HEK293 (cell line): ENCODE results near the gene OR4E2.

Experiments used
- GFI1B ChIP-seq: fragments of 450-650 bp; formaldehyde crosslinking; IDR thresholded peaks from 2 replicates; pipeline ENCODE4 v1.5.1; 2016; ENCODE audit warnings: missing biosample characterization, missing genetic modification characterization
- GLI2 ChIP-seq: fragments of 450-650 bp; formaldehyde crosslinking; IDR thresholded peaks from 2 replicates; pipeline ENCODE4; 2017; ENCODE audit warnings: missing biosample characterization, missing genetic modification characterization, low read depth, borderline replicate concordance
- KLF1 ChIP-seq: fragments of 450-650 bp; formaldehyde crosslinking; IDR thresholded peaks from 2 replicates; pipeline ENCODE4 v1.5.1; 2016; ENCODE audit warnings: missing biosample characterization, missing genetic modification characterization
- KLF16 ChIP-seq: fragments of 450-650 bp; formaldehyde crosslinking; IDR thresholded peaks from 2 replicates; pipeline ENCODE4 v1.5.1; 2017; ENCODE audit warnings: missing biosample characterization, missing genetic modification characterization
- KLF8 ChIP-seq: fragments of 450-650 bp; formaldehyde crosslinking; IDR thresholded peaks from 2 replicates; pipeline ENCODE4 v1.5.1; 2016; ENCODE audit warnings: missing biosample characterization, missing genetic modification characterization
- SALL2 ChIP-seq: fragments of 450-650 bp; formaldehyde crosslinking; IDR thresholded peaks from 2 replicates; pipeline ENCODE4 v1.5.0; 2017; ENCODE audit warnings: missing biosample characterization, mild to moderate bottlenecking, missing genetic modification characterization, borderline replicate concordance
- SETDB1 ChIP-seq: IDR thresholded peaks from one replicate; pipeline ENCODE4 v1.6.1; 2017; ENCODE audit warnings: mild to moderate bottlenecking, low read length, moderate library complexity, mixed read lengths; ENCODE audit not compliant: insufficient read length
- TSHZ1 ChIP-seq: fragments of 450-650 bp; formaldehyde crosslinking; IDR thresholded peaks from 2 replicates; pipeline ENCODE4 v1.5.1; 2016; ENCODE audit warnings: missing biosample characterization, missing genetic modification characterization, borderline replicate concordance
- ZIC2 ChIP-seq: fragments of 450-650 bp; formaldehyde crosslinking; IDR thresholded peaks from 2 replicates; pipeline ENCODE4 v1.5.1; 2016; ENCODE audit warnings: missing biosample characterization, missing genetic modification characterization
- ZNF138 ChIP-seq: fragments of 450-650 bp; formaldehyde crosslinking; IDR thresholded peaks from 2 replicates; pipeline ENCODE4 v1.5.1; 2016; ENCODE audit warnings: missing biosample characterization, missing genetic modification characterization, borderline replicate concordance
- ZNF16 ChIP-seq: fragments of 450-650 bp; formaldehyde crosslinking; IDR thresholded peaks from 2 replicates; pipeline ENCODE4 v1.5.1; 2016; ENCODE audit warnings: low read depth, missing biosample characterization, missing genetic modification characterization
- ZNF211 ChIP-seq: fragments of 450-650 bp; formaldehyde crosslinking; IDR thresholded peaks from 2 replicates; pipeline ENCODE4 v1.5.1; 2016; ENCODE audit warnings: low read depth, missing biosample characterization, missing genetic modification characterization
- ZNF302 ChIP-seq: fragments of 450-650 bp; formaldehyde crosslinking; IDR thresholded peaks from 2 replicates; pipeline ENCODE4 v1.5.1; 2016; ENCODE audit warnings: missing biosample characterization, missing genetic modification characterization, low read depth
- ZNF391 ChIP-seq: fragments of 450-650 bp; formaldehyde crosslinking; IDR thresholded peaks from 2 replicates; pipeline ENCODE4 v1.5.1; 2016; ENCODE audit warnings: low read depth, missing biosample characterization, missing genetic modification characterization, borderline replicate concordance
- ZNF404 ChIP-seq: fragments of 450-650 bp; formaldehyde crosslinking; IDR thresholded peaks from 2 replicates; pipeline ENCODE4 v1.5.1; 2017; ENCODE audit warnings: missing biosample characterization, missing genetic modification characterization
- ZNF416 ChIP-seq: fragments of 450-650 bp; formaldehyde crosslinking; IDR thresholded peaks from 2 replicates; pipeline ENCODE4 v1.5.1; 2016; ENCODE audit warnings: missing biosample characterization, missing genetic modification characterization
- ZNF48 ChIP-seq: fragments of 450-650 bp; formaldehyde crosslinking; IDR thresholded peaks from 2 replicates; pipeline ENCODE4 v1.5.1; 2016; ENCODE audit warnings: missing biosample characterization, missing genetic modification characterization
- ZNF514 ChIP-seq: fragments of 450-650 bp; formaldehyde crosslinking; IDR thresholded peaks from 2 replicates; pipeline ENCODE4 v1.5.1; 2016; ENCODE audit warnings: missing biosample characterization, missing genetic modification characterization
- ZNF518A ChIP-seq: fragments of 450-650 bp; formaldehyde crosslinking; conservative IDR thresholded peaks from 2 replicates; pipeline ENCODE4 v1.5.1; 2016; ENCODE audit warnings: low read depth, missing biosample characterization, missing genetic modification characterization
- ZNF548 ChIP-seq: fragments of 450-650 bp; formaldehyde crosslinking; IDR thresholded peaks from 2 replicates; pipeline ENCODE4 v1.5.1; 2016; ENCODE audit warnings: missing biosample characterization, missing genetic modification characterization
- ZNF555 ChIP-seq: fragments of 450-650 bp; formaldehyde crosslinking; conservative IDR thresholded peaks from 2 replicates; pipeline ENCODE4 v1.5.1; 2017; ENCODE audit warnings: missing biosample characterization, mild to moderate bottlenecking, missing genetic modification characterization, inconsistent platforms
- ZNF654 ChIP-seq: fragments of 450-650 bp; formaldehyde crosslinking; IDR thresholded peaks from 2 replicates; pipeline ENCODE4 v1.5.1; 2016; ENCODE audit warnings: low read depth, missing biosample characterization, missing genetic modification characterization
- ZNF670 ChIP-seq: fragments of 450-650 bp; formaldehyde crosslinking; IDR thresholded peaks from 2 replicates; pipeline ENCODE4 v1.5.1; 2016; ENCODE audit warnings: missing biosample characterization, missing genetic modification characterization, low read depth
- ZNF792 ChIP-seq: fragments of 450-650 bp; formaldehyde crosslinking; IDR thresholded peaks from 2 replicates; pipeline ENCODE4 v1.5.1; 2016; ENCODE audit warnings: missing biosample characterization, missing genetic modification characterization
- ZSCAN23 ChIP-seq: fragments of 450-650 bp; formaldehyde crosslinking; IDR thresholded peaks from 2 replicates; pipeline ENCODE4 v1.5.1; 2016; ENCODE audit warnings: missing biosample characterization, missing genetic modification characterization
- TF ChIP-seq, protein P1 (sequence below): fragments of 450-650 bp; formaldehyde crosslinking; IDR thresholded peaks from 2 replicates; pipeline ENCODE4 v1.5.1; 2016; ENCODE audit warnings: missing biosample characterization, missing genetic modification characterization
- TF ChIP-seq, protein P2 (sequence below): fragments of 450-650 bp; formaldehyde crosslinking; IDR thresholded peaks from 2 replicates; pipeline ENCODE4 v1.5.1; 2016; ENCODE audit warnings: missing biosample characterization, missing genetic modification characterization
- TF ChIP-seq, protein P3 (sequence below): fragments of 450-650 bp; formaldehyde crosslinking; IDR thresholded peaks from 2 replicates; pipeline ENCODE4 v1.5.1; 2016; ENCODE audit warnings: missing biosample characterization, missing genetic modification characterization

OR4E2 gene

GRCh38 chr14:21694425-21694824, 40.8 kb downstream of the OR4E2 start (continued):
- TF ChIP-seq TSHZ1 (tag by site-specific recombination) (no peak), GFI1B (tag by site-specific recombination) (peak; percentile 82), GLI2 (tag by site-specific recombination) (peak; percentile 9; the same call in 1 of the 2 replicates), ZNF555 (no peak), KLF1 (no peak), KLF16 (tag by site-specific recombination) (peak; percentile 93), ZNF391 (tag by site-specific recombination) (no peak), ZSCAN23 (tag by site-specific recombination) (no peak), ZNF792 (tag by site-specific recombination) (no peak), SETDB1 (no peak), ZNF514 (no peak), ZNF404 (no peak), ZNF138 (no peak), ZNF48 (tag by site-specific recombination) (no peak), ZIC2 (no peak), ZNF302 (tag by site-specific recombination) (no peak), ZNF518A (tag by site-specific recombination) (no peak), ZNF416 (no peak), ZNF670 (tag by site-specific recombination) (no peak), KLF8 (tag by site-specific recombination) (no peak), ZNF211 (tag by site-specific recombination) (no peak), ZNF16 (tag by site-specific recombination) (no peak), ZNF548 (tag by site-specific recombination) (no peak), ZNF654 (no peak), SALL2 (no peak)
- TF ChIP-seq, protein P1, sequence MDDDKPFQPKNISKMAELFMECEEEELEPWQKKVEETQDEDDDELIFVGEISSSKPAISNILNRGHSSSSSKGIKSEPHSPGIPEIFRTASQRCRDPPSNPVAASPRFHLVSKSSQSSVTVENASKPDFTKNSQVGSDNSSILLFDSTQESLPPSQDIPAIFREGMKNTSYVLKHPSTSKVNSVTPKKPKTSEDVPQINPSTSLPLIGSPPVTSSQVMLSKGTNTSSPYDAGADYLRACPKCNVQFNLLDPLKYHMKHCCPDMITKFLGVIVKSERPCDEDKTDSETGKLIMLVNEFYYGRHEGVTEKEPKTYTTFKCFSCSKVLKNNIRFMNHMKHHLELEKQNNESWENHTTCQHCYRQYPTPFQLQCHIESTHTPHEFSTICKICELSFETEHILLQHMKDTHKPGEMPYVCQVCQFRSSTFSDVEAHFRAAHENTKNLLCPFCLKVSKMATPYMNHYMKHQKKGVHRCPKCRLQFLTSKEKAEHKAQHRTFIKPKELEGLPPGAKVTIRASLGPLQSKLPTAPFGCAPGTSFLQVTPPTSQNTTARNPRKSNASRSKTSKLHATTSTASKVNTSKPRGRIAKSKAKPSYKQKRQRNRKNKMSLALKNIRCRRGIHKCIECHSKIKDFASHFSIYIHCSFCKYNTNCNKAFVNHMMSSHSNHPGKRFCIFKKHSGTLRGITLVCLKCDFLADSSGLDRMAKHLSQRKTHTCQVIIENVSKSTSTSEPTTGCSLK (tag by site-specific recombination): no peak
- TF ChIP-seq, protein P2, sequence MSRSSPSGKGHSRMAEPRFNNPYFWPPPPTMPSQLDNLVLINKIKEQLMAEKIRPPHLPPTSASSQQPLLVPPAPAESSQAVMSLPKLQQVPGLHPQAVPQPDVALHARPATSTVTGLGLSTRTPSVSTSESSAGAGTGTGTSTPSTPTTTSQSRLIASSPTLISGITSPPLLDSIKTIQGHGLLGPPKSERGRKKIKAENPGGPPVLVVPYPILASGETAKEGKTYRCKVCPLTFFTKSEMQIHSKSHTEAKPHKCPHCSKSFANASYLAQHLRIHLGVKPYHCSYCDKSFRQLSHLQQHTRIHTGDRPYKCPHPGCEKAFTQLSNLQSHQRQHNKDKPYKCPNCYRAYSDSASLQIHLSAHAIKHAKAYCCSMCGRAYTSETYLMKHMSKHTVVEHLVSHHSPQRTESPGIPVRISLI (tag by site-specific recombination): no peak
- TF ChIP-seq, protein P3, sequence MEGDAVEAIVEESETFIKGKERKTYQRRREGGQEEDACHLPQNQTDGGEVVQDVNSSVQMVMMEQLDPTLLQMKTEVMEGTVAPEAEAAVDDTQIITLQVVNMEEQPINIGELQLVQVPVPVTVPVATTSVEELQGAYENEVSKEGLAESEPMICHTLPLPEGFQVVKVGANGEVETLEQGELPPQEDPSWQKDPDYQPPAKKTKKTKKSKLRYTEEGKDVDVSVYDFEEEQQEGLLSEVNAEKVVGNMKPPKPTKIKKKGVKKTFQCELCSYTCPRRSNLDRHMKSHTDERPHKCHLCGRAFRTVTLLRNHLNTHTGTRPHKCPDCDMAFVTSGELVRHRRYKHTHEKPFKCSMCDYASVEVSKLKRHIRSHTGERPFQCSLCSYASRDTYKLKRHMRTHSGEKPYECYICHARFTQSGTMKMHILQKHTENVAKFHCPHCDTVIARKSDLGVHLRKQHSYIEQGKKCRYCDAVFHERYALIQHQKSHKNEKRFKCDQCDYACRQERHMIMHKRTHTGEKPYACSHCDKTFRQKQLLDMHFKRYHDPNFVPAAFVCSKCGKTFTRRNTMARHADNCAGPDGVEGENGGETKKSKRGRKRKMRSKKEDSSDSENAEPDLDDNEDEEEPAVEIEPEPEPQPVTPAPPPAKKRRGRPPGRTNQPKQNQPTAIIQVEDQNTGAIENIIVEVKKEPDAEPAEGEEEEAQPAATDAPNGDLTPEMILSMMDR: no peak
